Vagina (tissue), 2 donors: ENCODE results near the gene ABR. TPM values are rescaled to one million over a fixed set of nuclear protein-coding genes. Genes with fewer than 3 reads are reported as not detected.

ENCODE experiments used
- DNase-seq, 2 donors: peaks; one replicate each; pipeline ENCODE4 v3.0.0-alpha.2; 2017; ENCODE audit errors: extremely low spot score in 2 of 2
- H3K27ac ChIP-seq: fragments of 200-600 bp; sonication (generic); one replicate; pipeline ENCODE4 v1.5.1; 2019
- H3K27me3 ChIP-seq: fragments of 200-600 bp; sonication (generic); one replicate; pipeline ENCODE4 v1.5.1; 2019
- H3K36me3 ChIP-seq, 2 donors: fragments of 200-600 bp; sonication (generic); one replicate each; pipeline ENCODE4 v1.5.1; 2017 to 2019
- H3K4me1 ChIP-seq: fragments of 200-600 bp; sonication (generic); one replicate; pipeline ENCODE4 v1.5.1; 2019
- H3K4me3 ChIP-seq, 2 donors: fragments of 200-600 bp; sonication (generic); 1 replicate in 1 of 2; 2 replicates in 1 of 2; pipeline ENCODE4 v1.5.1; 2016 to 2019
- H3K9me3 ChIP-seq: fragments of 200-600 bp; sonication (generic); one replicate; pipeline ENCODE4 v1.5.1; 2019
- CTCF ChIP-seq, 3 experiments: fragments of 450-650 bp in 2 of 3; fragments of 200-600 bp in 1 of 3; sonication (generic) in 1 of 3; IDR thresholded peaks; one replicate each; pipeline ENCODE4 v1.5.1; 2017 to 2019; ENCODE audit warnings: antibody characterized with exemption in 3 of 3, mild to moderate bottlenecking in 2 of 3, moderate library complexity in 2 of 3
- POLR2A ChIP-seq, 2 donors: fragments of 450-650 bp; IDR thresholded peaks; one replicate each; pipeline ENCODE4 v1.6.1; 2017; ENCODE audit warnings: antibody characterized with exemption in 2 of 2, mild to moderate bottlenecking in 2 of 2, moderate library complexity in 2 of 2
- POLR2AphosphoS5 ChIP-seq, 2 donors: sonication (generic); formaldehyde crosslinking; IDR thresholded peaks; one replicate each; pipeline ENCODE4 v1.9.0; 2017; ENCODE audit warnings: antibody characterized with exemption in 2 of 2, mild to moderate bottlenecking in 2 of 2, low read depth in 1 of 2; ENCODE audit not compliant: insufficient read depth in 1 of 2
- intact Hi-C: fragments of 100-400 bp; cut with DNase I; formaldehyde crosslinking; loops from one replicate; pipeline ENCODE4 v1.15.1; 2023
- total RNA-seq: library from RNA; depleted of rRNA; stranded (reverse); fragments of >200 nt; gene quantifications from one replicate; pipeline ENCODE4 v1.2.3, GENCODE V29; 2016

Gene ABR
- total RNA-seq, 1 donor from 2014 or later: 90.8 TPM

GRCh38 chr17:1055751-1056645 lies 123.8 kb downstream of the ABR start:
- no peak for TF ChIP-seq POLR2A (IDR thresholded peaks at IDR 0.05)
- peak; percentile 42 to 66 (median 52) for TF ChIP-seq CTCF (IDR thresholded peaks at IDR 0.05)
- H3K9me3 ChIP-seq: no peaks in the 10 kb centered on the region
- H3K36me3 ChIP-seq: peaks cover 0 to 56% of the 10 kb centered on the region in 2 donors
- intact Hi-C loops: loop anchor here (10.0 kb wide), 1 partner anchor 261 kb away; no protein-coding TSS in a partner anchor
- no peak overlapping the region for H3K4me3 ChIP-seq
- H3K4me1 ChIP-seq: peaks cover 1% of the 10 kb centered on the region
- H3K27me3 ChIP-seq: no peaks in the 10 kb centered on the region
- H3K27ac ChIP-seq: peak overlapping the region; percentile 27
- DNase-seq: no peak

- intact Hi-C loops: loop anchor here (10.0 kb wide), 1 partner anchor 260 kb away; no protein-coding TSS in a partner anchor
- H3K36me3 ChIP-seq: peaks cover 0 to 51% of the 10 kb centered on the region in 2 donors
Measured at GRCh38 chr17:1055231-1055630, 124.5 kb downstream of the ABR start.

GRCh38 chr17:1054656-1055055 lies 125.1 kb downstream of the ABR start:
- no peak for DNase-seq
- H3K27ac ChIP-seq: no peak overlapping the region
- peaks cover 0 to 47% of the 10 kb centered on the region in 2 donors for H3K36me3 ChIP-seq
- H3K9me3 ChIP-seq: no peaks in the 10 kb centered on the region
- no peaks in the 10 kb centered on the region for H3K4me1 ChIP-seq
- no peak overlapping the region for H3K4me3 ChIP-seq
- TF ChIP-seq CTCF (IDR thresholded peaks at IDR 0.05): no peak
- no peak for TF ChIP-seq POLR2A (IDR thresholded peaks at IDR 0.05)
- TF ChIP-seq POLR2AphosphoS5 (IDR thresholded peaks at IDR 0.05; ENCODE audit: insufficient read depth in 1 of 2, low read depth in 1 of 2): no peak
- no peaks in the 10 kb centered on the region for H3K27me3 ChIP-seq
- intact Hi-C loops: loop anchor here (10.0 kb wide), 1 partner anchor 260 kb away; no protein-coding TSS in a partner anchor

More at GRCh38 chr17:1055231-1055630, 124.5 kb downstream of the ABR start:
- Histone ChIP-seq H3K27ac (no peak overlapping the region), H3K27me3 (no peaks in the 10 kb centered on the region), H3K9me3 (no peaks in the 10 kb centered on the region), H3K4me3 (no peak overlapping the region), H3K4me1 (no peaks in the 10 kb centered on the region)
- DNase-seq: no peak
- TF ChIP-seq POLR2A (IDR thresholded peaks at IDR 0.05): no peak
- no peak for TF ChIP-seq CTCF (IDR thresholded peaks at IDR 0.05)
- no peak for TF ChIP-seq POLR2AphosphoS5 (IDR thresholded peaks at IDR 0.05; ENCODE audit: insufficient read depth in 1 of 2, low read depth in 1 of 2)

- no peak for TF ChIP-seq CTCF (IDR thresholded peaks at IDR 0.05)
- no peak for TF ChIP-seq POLR2AphosphoS5 (IDR thresholded peaks at IDR 0.05; ENCODE audit: insufficient read depth in 1 of 2, low read depth in 1 of 2)
- no peak for TF ChIP-seq POLR2A (IDR thresholded peaks at IDR 0.05)
- Histone ChIP-seq H3K27ac (no peak overlapping the region), H3K9me3 (no peaks in the 10 kb centered on the region), H3K4me3 (no peak overlapping the region), H3K36me3 (peaks cover 0 to 41% of the 10 kb centered on the region in 2 donors), H3K27me3 (no peaks in the 10 kb centered on the region), H3K4me1 (no peaks in the 10 kb centered on the region)
- intact Hi-C loops: loop anchor here (10.0 kb wide), 1 partner anchor 259 kb away; no protein-coding TSS in a partner anchor
- DNase-seq: no peak
Measured at GRCh38 chr17:1053661-1054360, 126.0 kb downstream of the ABR start.
